PFSK-1 (cell line): Measurements from ENCODE around the gene ATF7.

Experiments
- FOXP2 ChIP-seq: optimal IDR thresholded peaks from 2 replicates; pipeline ENCODE3; 2011; ENCODE audit warnings: borderline replicate concordance, control low read depth, inconsistent platforms; ENCODE audit not compliant: insufficient read depth; ENCODE audit errors: extremely low read length, extremely low read depth
- POLR2AphosphoS5 ChIP-seq: IDR thresholded peaks from 2 replicates; pipeline ENCODE4 v1.6.1; 2012; ENCODE audit warnings: low read depth, mild to moderate bottlenecking, control low read depth, low read length, moderate library complexity
- REST ChIP-seq, 2 experiments: IDR thresholded peaks; 2 replicates each; pipeline versions ENCODE4 v1.6.1 to v1.8.0; 2011 to 2012; ENCODE audit warnings: low read depth in 2 of 2, low read length in 2 of 2, control low read depth in 1 of 2, inconsistent platforms in 1 of 2, mild to moderate bottlenecking in 1 of 2, moderate library complexity in 1 of 2; ENCODE audit not compliant: insufficient read depth in 1 of 2
- SIN3A ChIP-seq: IDR thresholded peaks from 2 replicates; pipeline ENCODE4 v1.6.1; 2012; ENCODE audit warnings: mild to moderate bottlenecking, low read length, moderate library complexity, borderline replicate concordance; ENCODE audit not compliant: insufficient read depth
- TAF1 ChIP-seq: IDR thresholded peaks from 2 replicates; pipeline ENCODE4 v1.6.1; 2012; ENCODE audit warnings: low read length, control low read depth, borderline replicate concordance; ENCODE audit not compliant: insufficient read depth

- TF ChIP-seq TAF1 (no peak), POLR2AphosphoS5 (no peak), REST (IDR thresholded peaks at IDR 0.05; ENCODE audit: insufficient read depth in 1 of 2, low read depth in 2 of 2, low read length in 2 of 2) (no peak), SIN3A (no peak), FOXP2 (no peak)
These were observed 128.7 kb downstream of the ATF7 start for GRCh38 chr12:53497461-53497860.
